ENCODE data around the gene PAPPA.

GRCh38 chr9:116335392-116335791 is 181.8 kb downstream of the PAPPA start:
- no peak for TF ChIP-seq EZH2 (IDR thresholded peaks at IDR 0.05; ENCODE audit: low read depth)
- no peak for TF ChIP-seq CTCF (conservative IDR thresholded peaks at IDR 0.05)

Data from PC-9 (cell line).